ENCODE results near the gene GPR55. TPM values are rescaled to one million over a fixed set of nuclear protein-coding genes. Genes with fewer than 3 reads are reported as not detected.

GPR55 gene
- total RNA-seq, 2 experiments from 2014 or later = 7.3 to 7.4 TPM

DNA sequence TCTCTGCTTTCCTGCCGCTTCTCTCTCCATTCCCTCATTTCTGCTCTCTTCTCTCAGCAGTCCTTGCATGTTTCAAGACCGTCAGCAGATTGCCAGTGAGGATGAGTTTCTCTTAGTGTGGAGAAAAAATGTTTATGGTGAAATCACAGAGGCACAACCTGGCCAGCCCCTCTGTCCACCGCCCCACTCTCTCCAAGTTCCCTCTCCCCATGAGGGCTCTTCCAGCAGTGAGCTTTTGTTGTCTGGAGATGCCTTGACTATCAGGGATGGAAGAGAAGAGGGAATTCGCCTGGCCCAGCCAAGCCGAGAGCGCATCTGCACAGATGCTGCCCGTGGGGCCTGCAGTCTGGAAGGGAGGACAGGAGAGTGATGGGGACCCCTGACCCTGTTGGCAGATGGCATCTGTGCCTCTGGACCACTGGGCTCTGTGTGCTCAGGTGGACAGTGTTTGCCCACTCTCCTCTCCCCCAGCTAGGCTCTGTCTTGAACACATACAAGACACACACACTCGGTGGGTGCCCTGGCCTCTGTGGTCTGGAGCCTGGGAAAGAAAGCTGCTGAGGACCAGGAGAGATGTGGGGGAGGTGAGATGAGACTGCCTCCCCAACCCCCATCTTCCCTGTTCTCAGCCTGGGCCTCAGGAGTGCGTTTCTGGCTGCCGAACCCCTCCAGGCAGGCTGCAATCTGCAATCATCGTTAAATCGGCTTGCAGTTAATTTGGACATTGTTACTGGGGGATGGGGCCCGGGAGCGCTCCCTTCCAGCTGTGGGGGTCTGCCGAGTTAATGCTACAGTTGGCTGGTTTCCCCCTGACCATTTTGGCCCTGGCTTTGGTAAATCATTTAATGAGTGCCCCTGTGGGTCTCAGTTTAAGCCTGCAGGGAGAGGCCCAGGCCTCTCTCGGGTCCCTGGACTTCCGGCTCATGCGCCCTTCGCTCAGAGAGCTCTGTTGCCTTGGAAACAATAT is 55.8 kb downstream of the GPR55 start:
- Mint-ChIP-seq H3K27me3 (peaks cover 20% of the 10 kb centered on the region), H3K27ac (no peak overlapping the region), H3K4me1 (peaks cover 35% of the 10 kb centered on the region), H3K9me3 (no peaks in the 10 kb centered on the region), H3K36me3 (ENCODE audit: low read depth) (no peaks in the 10 kb centered on the region), H3K4me3 (no peak overlapping the region)
- DNase-seq = no peak
- ChIA-PET CTCF (no interaction called here), POLR2A (no interaction called here)

DNA sequence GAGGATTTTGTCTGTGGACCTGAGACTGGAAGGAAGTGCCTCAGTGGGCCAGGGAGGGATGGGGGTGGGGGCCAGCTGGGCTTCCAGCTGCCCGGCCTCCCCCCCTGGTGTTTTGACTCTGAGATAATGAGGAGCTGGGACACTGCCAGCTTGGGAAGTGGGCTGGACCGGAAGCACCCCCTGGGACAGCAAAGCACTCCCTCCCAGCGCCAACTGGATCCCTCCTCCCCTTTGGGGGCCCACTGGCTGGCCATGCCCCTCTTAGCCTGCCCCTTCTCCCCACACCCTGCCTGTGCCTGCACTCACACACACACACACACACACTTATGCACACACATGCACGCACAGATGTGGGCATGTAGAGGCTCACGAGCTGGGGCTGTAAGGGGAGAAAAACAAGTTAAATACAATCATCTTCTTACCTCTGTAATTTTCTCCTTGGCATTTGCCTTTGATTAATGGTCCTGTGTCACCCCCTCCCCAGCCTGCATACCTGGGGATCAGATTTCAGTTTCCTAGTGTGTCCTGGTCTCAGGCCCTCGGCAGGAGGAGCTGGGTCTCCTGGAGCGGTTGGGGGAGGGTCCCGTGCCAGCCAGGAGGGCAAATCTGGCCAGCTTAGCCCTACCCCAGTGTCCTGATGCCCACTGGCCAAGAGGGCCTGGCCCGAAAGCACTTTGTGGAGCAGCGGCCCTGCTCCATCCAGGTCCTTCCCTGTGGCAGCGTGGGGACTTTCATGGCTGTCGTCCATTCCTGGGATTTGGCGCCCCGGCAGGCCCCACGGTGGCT is 56.7 kb downstream of the GPR55 start:
- Mint-ChIP-seq H3K36me3 (ENCODE audit: low read depth) (no peaks in the 10 kb centered on the region), H3K27ac (no peak overlapping the region), H3K27me3 (peaks cover 28% of the 10 kb centered on the region), H3K4me1 (peaks cover 39% of the 10 kb centered on the region), H3K9me3 (no peaks in the 10 kb centered on the region), H3K4me3 (no peak overlapping the region)
- CTCF ChIA-PET = interaction anchor here (1.3 kb wide), 1 partner anchor 56 kb away, joined by 5 read pairs; the partner anchor contains the start of gene GPR55
- POLR2A ChIA-PET = no interaction called here
- DNase-seq = no peak

DNA sequence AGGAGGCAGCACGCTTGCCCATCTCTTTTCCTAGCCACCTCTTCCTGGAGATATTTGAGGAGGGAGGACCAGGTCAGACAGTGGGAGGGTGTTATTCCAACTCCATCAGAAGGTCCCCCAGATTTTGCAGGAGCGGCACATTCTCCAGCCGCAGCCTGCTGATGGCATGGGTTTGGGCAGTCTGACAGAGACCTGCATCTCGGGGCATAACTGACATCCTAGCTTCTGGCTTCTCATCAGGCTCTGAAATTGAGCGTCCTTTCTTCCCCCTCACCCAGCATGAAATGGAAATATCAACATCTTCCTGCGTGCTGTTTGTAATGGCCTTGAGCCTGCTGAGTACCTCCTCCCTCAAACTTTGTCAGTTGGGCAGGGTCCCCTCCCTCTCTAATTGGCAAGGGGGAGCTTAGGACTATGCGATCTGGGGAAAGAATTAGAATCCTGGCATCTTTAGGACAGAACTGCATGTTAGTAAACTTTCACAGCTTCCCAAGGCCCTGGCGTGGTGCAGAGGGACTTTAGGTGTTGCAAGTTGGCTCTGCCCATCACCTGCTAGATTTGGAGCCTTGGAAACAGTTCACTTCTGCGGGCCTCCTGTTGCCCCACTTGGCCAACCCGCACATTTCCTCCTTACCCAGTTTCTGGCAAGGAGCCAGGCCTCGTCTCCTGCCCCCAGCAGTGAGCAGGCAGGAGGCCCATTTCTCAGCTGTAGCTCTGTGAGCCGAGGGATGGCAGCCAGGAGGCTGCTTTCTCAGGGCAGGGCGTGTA is 58.1 kb downstream of the GPR55 start:
- Mint-ChIP-seq H3K27ac (no peak overlapping the region), H3K27me3 (peaks cover 41% of the 10 kb centered on the region), H3K4me3 (no peak overlapping the region), H3K4me1 (peaks cover 30% of the 10 kb centered on the region), H3K9me3 (no peaks in the 10 kb centered on the region), H3K36me3 (ENCODE audit: low read depth) (no peaks in the 10 kb centered on the region)
- CTCF ChIA-PET = interaction anchor here (0.8 to 1.5 kb wide), 8 partner anchors 16 to 118 kb away, joined by 3 to 5 read pairs (median 3); partner anchors contain the start of gene GPR55
- DNase-seq = peak; percentile 36
- POLR2A ChIA-PET = interaction anchor here (0.7 to 1.5 kb wide), 4 partner anchors 10 to 59 kb away, joined by 3 to 4 read pairs (median 3); no protein-coding TSS in a partner anchor

DNA sequence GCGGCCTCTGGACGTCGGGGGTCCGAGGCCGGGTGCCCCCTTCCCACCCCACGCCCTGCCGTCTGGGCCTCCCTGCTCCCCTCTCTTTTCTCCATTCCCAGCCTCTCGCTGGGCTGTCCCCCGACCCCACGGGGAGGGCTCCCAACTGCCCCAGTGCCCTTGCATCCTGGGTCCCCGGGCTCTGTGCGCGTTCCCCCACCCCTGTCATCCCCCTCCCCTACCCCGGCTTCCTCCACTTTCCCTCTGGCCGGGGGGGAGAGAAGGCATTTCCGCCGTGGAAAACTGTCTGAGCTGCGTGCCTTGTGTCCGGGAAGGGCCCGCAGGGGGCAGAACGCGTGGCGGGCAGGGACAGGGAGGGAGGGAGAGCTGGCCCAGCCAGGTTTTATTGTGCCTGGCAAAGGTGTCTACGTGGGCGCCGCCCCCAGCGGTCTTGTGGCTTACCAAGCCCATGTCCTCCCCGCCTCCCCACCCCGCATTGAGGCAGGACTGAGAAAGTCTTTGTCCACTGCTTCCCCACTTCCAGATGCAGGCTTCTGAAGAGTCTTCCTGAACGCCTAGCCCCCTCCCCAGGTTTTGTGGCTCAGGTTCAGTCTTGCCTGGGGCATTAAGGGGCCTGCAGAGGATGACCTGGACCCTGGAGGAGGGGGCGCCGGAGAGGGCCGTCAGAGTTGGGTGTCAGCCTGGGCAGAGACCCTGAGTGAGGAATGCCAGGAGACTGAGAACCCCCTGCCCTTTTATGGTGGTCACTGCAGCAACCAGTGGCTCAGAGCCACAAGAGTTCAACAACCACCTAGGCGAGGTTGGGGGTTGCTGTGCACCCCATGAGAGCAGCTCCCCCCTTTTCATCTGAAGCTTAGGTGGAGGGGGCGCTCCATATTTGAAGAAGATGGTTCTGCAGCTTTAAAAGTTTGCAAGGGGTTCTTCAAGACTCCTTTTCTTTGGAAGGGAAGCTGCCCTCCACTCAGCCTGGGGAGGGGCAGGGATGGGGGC is 59.0 kb downstream of the GPR55 start:
- H3K9me3 Mint-ChIP-seq = no peaks in the 10 kb centered on the region

DNA sequence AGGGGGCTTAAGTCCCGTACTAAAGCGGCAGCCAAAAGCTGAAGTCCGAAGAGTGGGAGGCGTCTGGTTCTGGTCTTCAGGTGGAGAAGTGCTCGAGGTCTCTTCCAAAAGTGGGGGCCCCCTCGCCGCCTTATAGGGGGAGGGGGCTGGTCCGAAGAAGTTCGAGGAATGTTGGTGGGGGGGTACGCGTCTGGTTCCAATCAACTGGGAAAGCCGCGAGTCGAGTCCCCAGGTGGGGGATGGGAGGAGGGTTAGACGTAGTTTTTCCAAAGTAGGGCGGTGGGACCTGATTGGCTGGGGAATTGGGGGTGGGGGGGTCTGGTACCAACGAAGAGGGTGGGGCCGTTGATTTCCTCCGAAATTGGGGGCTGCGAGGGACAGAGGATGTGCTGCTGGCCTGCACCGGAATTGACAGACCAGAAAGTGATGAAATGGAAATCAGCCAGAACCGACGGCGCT is 59.7 kb downstream of the GPR55 start:
- CTCF ChIA-PET = interaction anchor here (0.5 to 1.0 kb wide), 9 partner anchors 10 to 119 kb away, joined by 3 to 4 read pairs (median 3); no protein-coding TSS in a partner anchor
- H3K27ac Mint-ChIP-seq = no peak overlapping the region
- H3K9me3 Mint-ChIP-seq = no peaks in the 10 kb centered on the region
- H3K27me3 Mint-ChIP-seq = peaks cover 53% of the 10 kb centered on the region
- H3K36me3 Mint-ChIP-seq (ENCODE audit: low read depth) = no peaks in the 10 kb centered on the region
- no peak for DNase-seq
- H3K4me1 Mint-ChIP-seq = peaks cover 38% of the 10 kb centered on the region
- POLR2A ChIA-PET = interaction anchor here (1.0 to 1.5 kb wide), 3 partner anchors 13 to 640 kb away, joined by 3 to 4 read pairs (median 3); partner anchors contain the start of gene SP140
- peak overlapping the region; percentile 80 for H3K4me3 Mint-ChIP-seq

More for the DNA sequence above, 59.0 kb downstream of the GPR55 start:
- Mint-ChIP-seq H3K36me3 (ENCODE audit: low read depth) (no peaks in the 10 kb centered on the region), H3K4me1 (peaks cover 37% of the 10 kb centered on the region), H3K27ac (no peak overlapping the region), H3K27me3 (peaks cover 48% of the 10 kb centered on the region), H3K4me3 (peak overlapping the region; percentile 80)
- DNase-seq = no peak
- ChIA-PET CTCF (interaction anchor here (1.1 to 1.5 kb wide), 4 partner anchors 17 to 119 kb away, joined by 3 to 4 read pairs (median 3); no protein-coding TSS in a partner anchor), POLR2A (interaction anchor here (0.7 to 1.5 kb wide), 4 partner anchors 10 to 60 kb away, joined by 3 to 4 read pairs (median 3); no protein-coding TSS in a partner anchor)

DNA sequence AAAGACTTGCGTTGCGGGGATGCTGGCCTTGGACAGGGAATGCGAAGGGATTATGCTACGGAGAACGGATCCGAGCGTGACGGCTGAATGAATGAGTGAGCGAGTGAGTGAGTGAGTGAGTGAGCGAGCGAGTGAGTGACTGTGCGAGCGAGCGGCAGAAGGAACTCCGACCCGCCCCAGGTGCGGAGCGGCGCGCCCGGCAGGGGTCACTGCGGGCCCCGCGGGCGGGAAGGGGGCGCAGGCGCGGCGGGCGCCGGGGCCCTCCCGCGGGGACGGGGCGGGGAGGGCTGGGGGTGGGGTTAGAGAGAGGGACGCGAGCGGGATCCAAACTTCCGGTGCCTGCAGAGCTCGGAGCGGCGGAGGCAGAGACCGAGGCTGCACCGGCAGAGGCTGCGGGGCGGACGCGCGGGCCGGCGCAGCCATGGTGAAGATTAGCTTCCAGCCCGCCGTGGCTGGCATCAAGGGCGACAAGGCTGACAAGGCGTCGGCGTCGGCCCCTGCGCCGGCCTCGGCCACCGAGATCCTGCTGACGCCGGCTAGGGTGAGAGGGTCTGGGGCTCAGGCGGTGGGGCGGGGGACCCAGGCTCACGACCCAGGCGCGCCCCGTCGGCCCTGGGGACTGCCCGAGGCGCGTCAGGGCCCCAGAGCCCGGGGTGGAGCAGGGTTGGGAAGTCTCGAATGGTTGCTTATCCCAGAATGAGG is 60.3 kb downstream of the GPR55 start, which contains the start of gene ITM2C:
TSS of gene ITM2C (plus strand) at position 338 of the 702 bp plus-strand sequence. CDS start at position 422, 84 bp downstream.
- peak; percentile 75 for DNase-seq
- POLR2A ChIA-PET = interaction anchor here (1.0 kb wide), 2 partner anchors 14 to 639 kb away, joined by 3 to 4 read pairs; partner anchors contain the start of gene SP140
- H3K27me3 Mint-ChIP-seq = peaks cover 54% of the 10 kb centered on the region
- H3K27ac Mint-ChIP-seq = peak within 1 kb of the TSS; percentile 1
- CTCF ChIA-PET = interaction anchor here (0.5 to 1.0 kb wide), 9 partner anchors 9 to 120 kb away, joined by 3 to 4 read pairs (median 3); no protein-coding TSS in a partner anchor
- peaks cover under 1% of the 10 kb centered on the region for H3K9me3 Mint-ChIP-seq
- H3K4me1 Mint-ChIP-seq = peaks cover 38% of the 10 kb centered on the region
- peak within 1 kb of the TSS; percentile 80 for H3K4me3 Mint-ChIP-seq
- H3K36me3 Mint-ChIP-seq (ENCODE audit: low read depth) = no peaks in the 10 kb centered on the region

DNA sequence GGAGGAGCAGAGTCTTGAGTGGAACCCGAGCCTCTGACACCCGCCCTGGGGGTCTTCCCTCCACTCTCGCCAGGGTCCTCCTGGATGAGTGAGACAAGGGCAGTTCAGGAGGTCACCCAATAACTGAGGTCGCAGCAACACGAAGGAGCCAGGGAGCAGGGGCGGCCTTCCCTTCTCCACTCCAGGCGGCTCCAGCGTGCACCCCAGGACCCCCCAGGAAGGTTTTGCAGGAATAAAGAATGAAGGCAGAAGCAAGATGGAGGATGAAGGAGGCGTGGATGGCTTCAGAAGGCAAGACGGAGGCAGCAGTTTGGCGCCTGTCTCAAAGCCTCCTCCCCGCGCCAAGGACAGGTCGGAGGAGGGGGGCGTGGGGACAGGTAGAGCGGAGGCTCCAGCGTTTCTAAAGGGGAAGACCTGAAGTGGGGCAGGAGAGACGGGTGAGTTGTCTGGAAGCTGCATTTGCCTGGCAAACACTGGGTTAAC is 60.9 kb downstream of the GPR55 start:
- H3K4me3 Mint-ChIP-seq = peak overlapping the region; percentile 80
- peak overlapping the region; percentile 1 for H3K27ac Mint-ChIP-seq
- H3K4me1 Mint-ChIP-seq = peaks cover 38% of the 10 kb centered on the region
- no peaks in the 10 kb centered on the region for H3K36me3 Mint-ChIP-seq (ENCODE audit: low read depth)
- ChIA-PET CTCF (interaction anchor here (0.9 to 1.0 kb wide), 4 partner anchors 13 to 121 kb away, joined by 3 to 4 read pairs (median 3); no protein-coding TSS in a partner anchor), POLR2A (interaction anchor here (1.0 kb wide), 2 partner anchors 15 to 639 kb away, joined by 3 to 4 read pairs; partner anchors contain the start of gene SP140)
- H3K9me3 Mint-ChIP-seq = peaks cover 2% of the 10 kb centered on the region
- no peak for DNase-seq
- peaks cover 58% of the 10 kb centered on the region for H3K27me3 Mint-ChIP-seq

DNA sequence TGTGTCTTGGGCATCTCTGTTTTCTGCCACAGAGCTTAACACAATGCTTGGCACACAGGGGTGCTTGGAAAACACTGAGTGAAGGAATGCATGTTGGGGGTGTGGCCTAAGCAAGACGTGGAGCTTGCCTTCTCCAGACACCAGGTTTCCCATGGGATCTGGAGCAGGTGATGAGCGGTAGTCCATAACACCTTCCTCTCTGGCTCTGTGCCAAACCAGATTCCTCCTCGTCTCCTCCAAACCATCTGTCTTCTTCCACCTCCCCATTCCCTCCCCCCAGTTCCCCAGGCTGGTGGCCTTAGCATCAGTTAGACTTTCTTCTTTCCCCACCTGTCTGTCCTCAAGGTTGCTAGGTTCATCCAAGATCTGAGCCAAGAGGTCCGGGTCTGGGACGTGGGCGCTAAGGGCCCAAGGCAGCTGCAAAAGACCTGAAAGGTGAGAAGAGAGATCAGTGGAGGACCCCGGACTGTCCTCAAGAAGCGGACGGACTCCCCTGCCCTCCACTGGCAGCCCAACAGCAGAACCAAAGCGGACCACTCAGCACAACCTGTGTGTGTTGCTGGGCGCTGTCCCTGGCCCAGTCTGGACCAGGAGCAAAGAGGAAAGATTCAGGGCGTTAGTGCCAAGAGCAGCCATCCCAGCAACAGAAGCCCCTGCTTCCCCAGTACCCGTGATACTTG is 61.5 kb downstream of the GPR55 start:
- DNase-seq = no peak
- Mint-ChIP-seq H3K27ac (no peak overlapping the region), H3K4me1 (peaks cover 38% of the 10 kb centered on the region), H3K4me3 (peak overlapping the region; percentile 80), H3K36me3 (ENCODE audit: low read depth) (no peaks in the 10 kb centered on the region), H3K27me3 (peaks cover 59% of the 10 kb centered on the region), H3K9me3 (peaks cover 2% of the 10 kb centered on the region)
- ChIA-PET CTCF (interaction anchor here (2.0 kb wide), 1 partner anchor 14 kb away, joined by 5 read pairs; no protein-coding TSS in a partner anchor), POLR2A (interaction anchor here (1.0 kb wide), 1 partner anchor 9 kb away, joined by 3 read pairs; no protein-coding TSS in a partner anchor)

DNA sequence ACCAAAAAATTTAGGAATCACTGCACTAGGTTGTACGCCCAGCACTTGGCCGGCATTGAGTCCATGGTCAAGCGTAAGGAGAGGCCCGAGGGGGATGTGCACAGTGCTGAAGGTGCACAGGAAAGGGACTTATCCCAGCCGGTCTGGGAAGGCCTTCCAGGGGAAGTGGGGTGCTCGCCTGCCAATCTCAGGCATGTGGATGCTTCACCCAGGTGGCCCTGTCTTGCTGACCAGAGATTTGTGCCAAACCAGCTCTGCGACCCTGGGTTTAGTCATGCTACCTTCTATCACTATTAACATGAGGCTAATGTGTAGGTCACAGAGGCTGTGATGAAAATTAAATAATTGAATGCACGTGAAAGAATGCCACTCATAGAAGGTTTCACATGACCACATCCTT is 62.0 kb downstream of the GPR55 start:
- no peak for DNase-seq
- H3K4me3 Mint-ChIP-seq = peak overlapping the region; percentile 21
- H3K27ac Mint-ChIP-seq = no peak overlapping the region
- ChIA-PET CTCF (interaction anchor here (0.6 to 2.0 kb wide), 2 partner anchors 14 to 792 kb away, joined by 3 to 5 read pairs; no protein-coding TSS in a partner anchor), POLR2A (interaction anchor here (1.0 kb wide), 1 partner anchor 10 kb away, joined by 3 read pairs; no protein-coding TSS in a partner anchor)
- no peaks in the 10 kb centered on the region for H3K36me3 Mint-ChIP-seq (ENCODE audit: low read depth)
- H3K9me3 Mint-ChIP-seq = peaks cover 2% of the 10 kb centered on the region
- H3K4me1 Mint-ChIP-seq = peaks cover 38% of the 10 kb centered on the region
- H3K27me3 Mint-ChIP-seq = peaks cover 60% of the 10 kb centered on the region

DNA sequence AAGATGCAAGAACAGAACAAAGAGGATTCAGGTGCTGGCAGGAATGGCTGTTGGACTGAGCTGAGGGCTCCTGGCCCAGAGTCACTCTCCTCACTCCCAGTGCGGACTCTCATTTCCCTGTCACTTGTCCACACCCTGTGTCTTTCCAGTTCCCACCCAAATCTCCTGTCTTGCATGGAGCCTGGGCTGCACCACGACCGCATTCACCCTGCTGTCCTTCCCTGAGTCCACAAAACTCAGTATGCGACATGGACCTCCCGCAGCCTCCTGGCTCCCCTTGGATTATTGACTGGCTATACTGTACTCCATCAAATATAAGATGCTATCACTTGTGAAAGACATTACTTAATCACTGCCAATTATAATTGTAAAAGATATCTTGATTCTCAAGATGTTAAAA is 62.8 kb downstream of the GPR55 start:
- ChIA-PET CTCF (interaction anchor here (0.6 to 2.4 kb wide), 5 partner anchors 13 to 791 kb away, joined by 3 to 8 read pairs (median 4); no protein-coding TSS in a partner anchor), POLR2A (no interaction called here)
- Mint-ChIP-seq H3K4me3 (no peak overlapping the region), H3K36me3 (ENCODE audit: low read depth) (no peaks in the 10 kb centered on the region), H3K27me3 (peaks cover 67% of the 10 kb centered on the region), H3K4me1 (peaks cover 37% of the 10 kb centered on the region), H3K9me3 (peaks cover 2% of the 10 kb centered on the region), H3K27ac (no peak overlapping the region)
- DNase-seq = no peak
